Thoracic aorta (tissue), 2 donors: ENCODE results near the gene GSAP. TPM values are rescaled to one million over a fixed set of nuclear protein-coding genes. Genes with fewer than 3 reads are reported as not detected.

Experiments
- ATAC-seq: fragments of 150-250 bp; one replicate; pipeline ENCODE4 v1.8.0; 2017; ENCODE audit warnings: low read depth; ENCODE audit not compliant: insufficient number of reproducible peaks, low FRiP score
- DNase-seq: peaks from one replicate; pipeline ENCODE4 v3.0.0-alpha.2; 2020; ENCODE audit warnings: low spot score
- H3K27ac ChIP-seq, 2 donors: fragments of 200-600 bp; sonication (generic); 1 replicate in 1 of 2; 2 replicates in 1 of 2; pipeline ENCODE4 v1.5.1; 2016; ENCODE audit warnings: mild to moderate bottlenecking in 2 of 2, moderate library complexity in 2 of 2
- H3K27me3 ChIP-seq: fragments of 200-600 bp; sonication (generic); replicated peaks from 2 replicates; pipeline ENCODE4 v1.6.0; 2016; ENCODE audit warnings: mild to moderate bottlenecking; ENCODE audit not compliant: insufficient read depth
- H3K36me3 ChIP-seq: fragments of 200-600 bp; sonication (generic); one replicate; pipeline ENCODE4 v1.5.1; 2016
- H3K4me1 ChIP-seq, 2 donors: fragments of 200-600 bp; sonication (generic); 1 replicate in 1 of 2; 2 replicates in 1 of 2; pipeline versions ENCODE4 v1.5.1 to v1.6.0; 2016; ENCODE audit warnings: low read depth in 2 of 2, mild to moderate bottlenecking in 1 of 2; ENCODE audit not compliant: control insufficient read depth in 1 of 2
- H3K4me3 ChIP-seq: fragments of 200-600 bp; sonication (generic); 2 replicates; pipeline ENCODE4 v1.5.1; 2016; ENCODE audit warnings: mild to moderate bottlenecking
- H3K9me3 ChIP-seq: fragments of 200-600 bp; sonication (generic); 2 replicates; pipeline ENCODE4 v1.5.1; 2016
- CTCF ChIP-seq: fragments of 200-600 bp; sonication (generic); IDR thresholded peaks from one replicate; pipeline ENCODE4 v1.5.1; 2019; ENCODE audit warnings: antibody characterized with exemption
- total RNA-seq, 2 donors: library from RNA; depleted of rRNA; stranded (reverse); fragments of >200 nt; gene quantifications; one replicate each; pipeline versions ENCODE4 v1.1.0 to v1.2.3, GENCODE V29; 2016

The GSAP gene
- total RNA-seq, 2 donors from 2014 or later = 19.6 to 22.0 TPM

- DNase-seq = no peak
- peaks cover 0 to 16% of the 10 kb centered on the region in 2 donors for H3K4me1 ChIP-seq
- no peaks in the 10 kb centered on the region for H3K9me3 ChIP-seq
- H3K4me3 ChIP-seq = no peak overlapping the region
- H3K27ac ChIP-seq = no peak overlapping the region
- H3K27me3 ChIP-seq = no peaks in the 10 kb centered on the region
- H3K36me3 ChIP-seq = no peaks in the 10 kb centered on the region
- TF ChIP-seq CTCF = no peak
- ATAC-seq = no peak
Observed at GRCh38 chr7:77295549-77295948, 120.6 kb downstream of the GSAP start.

GRCh38 chr7:77293046-77293445 lies 123.1 kb downstream of the GSAP start:
- no peak for ATAC-seq
- H3K27ac ChIP-seq = no peak overlapping the region

GRCh38 chr7:77290425-77290824 lies 125.7 kb downstream of the GSAP start:
- DNase-seq = no peak
- no peak overlapping the region for H3K27ac ChIP-seq
- ATAC-seq = no peak
- H3K27me3 ChIP-seq = no peaks in the 10 kb centered on the region
- no peak for TF ChIP-seq CTCF
- no peaks in the 10 kb centered on the region for H3K9me3 ChIP-seq
- peaks cover 12 to 47% of the 10 kb centered on the region in 2 donors for H3K4me1 ChIP-seq
- H3K36me3 ChIP-seq = no peaks in the 10 kb centered on the region
- no peak overlapping the region for H3K4me3 ChIP-seq

More at GRCh38 chr7:77293046-77293445, 123.1 kb downstream of the GSAP start:
- H3K27me3 ChIP-seq = no peaks in the 10 kb centered on the region
- peaks cover 5 to 31% of the 10 kb centered on the region in 2 donors for H3K4me1 ChIP-seq
- TF ChIP-seq CTCF = no peak
- H3K36me3 ChIP-seq = no peaks in the 10 kb centered on the region
- H3K9me3 ChIP-seq = no peaks in the 10 kb centered on the region
- H3K4me3 ChIP-seq = no peak overlapping the region
- no peak for DNase-seq

- ATAC-seq (no peak), DNase-seq (no peak)
- H3K4me3 ChIP-seq = no peak overlapping the region
- peaks cover 17 to 53% of the 10 kb centered on the region in 2 donors for H3K4me1 ChIP-seq
- no peaks in the 10 kb centered on the region for H3K9me3 ChIP-seq
- H3K27ac ChIP-seq = peak overlapping the region; percentile 28 to 39
- H3K36me3 ChIP-seq = no peaks in the 10 kb centered on the region
- no peak for TF ChIP-seq CTCF
- H3K27me3 ChIP-seq = no peaks in the 10 kb centered on the region
Observed at GRCh38 chr7:77289387-77289786, 126.8 kb downstream of the GSAP start.

GRCh38 chr7:77288676-77289320 lies 127.4 kb downstream of the GSAP start:
- DNase-seq (no peak), ATAC-seq (no peak)
- peak overlapping the region; percentile 39 to 59 for H3K27ac ChIP-seq
- no peaks in the 10 kb centered on the region for H3K27me3 ChIP-seq
- TF ChIP-seq CTCF = no peak
- H3K9me3 ChIP-seq = no peaks in the 10 kb centered on the region
- H3K36me3 ChIP-seq = no peaks in the 10 kb centered on the region
- peaks cover 17 to 54% of the 10 kb centered on the region in 2 donors for H3K4me1 ChIP-seq
- H3K4me3 ChIP-seq = no peak overlapping the region
